Measurements from ENCODE around the gene C1orf146.

- TF ChIP-seq CTCF (conservative IDR thresholded peaks at IDR 0.05) = no peak
- no peak for TF ChIP-seq ZFX (IDR thresholded peaks at IDR 0.05)
Measured at GRCh38 chr1:92240034-92240433, 22.3 kb downstream of the C1orf146 start.
